Endothelial cell of umbilical vein (primary cell): ENCODE measurements around the gene RNF187. TPM values are rescaled to one million over a fixed set of nuclear protein-coding genes. Genes with fewer than 3 reads are reported as not detected.

ENCODE experiments used
- BruUV-seq: library from RNA; stranded (reverse); fragments of 400-500 nt; replicated peaks from 2 replicates; lab custom pipeline; 2021; lab: Mats Ljungman, UMichigan
- CTCF ChIA-PET: fragments of 300-600, 350-600 bp; sonication (Branson Sonifier 250); formaldehyde crosslinking; loops from one replicate; lab custom pipeline; 2021; ENCODE audit warnings: antibody characterized with exemption, inconsistent platforms; lab: Charles Lee
- POLR2A ChIA-PET: fragments of 300-600, 350-600 bp; sonication (Branson Sonifier 250); formaldehyde crosslinking; loops from one replicate; lab custom pipeline; 2021; ENCODE audit warnings: antibody characterized with exemption, inconsistent platforms; lab: Charles Lee
- DNase-seq: peaks from one replicate; pipeline ENCODE4 v3.0.0-alpha.2; 2011; ENCODE audit warnings: low read depth, low spot score
- FAIRE-seq: peaks from 2 replicates; lab custom pipeline; 2011; peaks lifted over from hg19 to GRCh38; lab: Jason Lieb, UNC
- H2AFZ ChIP-seq: 2 replicates; pipeline ENCODE4 v1.6.0; 2012; ENCODE audit warnings: low read depth, low read length, control low read depth, inconsistent platforms
- H3K27ac ChIP-seq: 2 replicates; pipeline ENCODE4 v1.5.1; 2011; ENCODE audit warnings: low read depth, mild to moderate bottlenecking, control low read depth, low read length, moderate library complexity; ENCODE audit not compliant: insufficient read depth
- H3K27me3 ChIP-seq, 2 experiments: 2 replicates each; pipeline versions ENCODE4 v1.6.0 to v1.6.1; 2011; ENCODE audit warnings: low read length in 2 of 2, mixed read lengths in 1 of 2; ENCODE audit not compliant: control insufficient read depth in 2 of 2, insufficient read depth in 2 of 2
- H3K36me3 ChIP-seq, 2 experiments: 2 replicates in 1 of 2; 3 replicates in 1 of 2; pipeline ENCODE4 v1.5.1; 2011; ENCODE audit warnings: low read length in 2 of 2, mild to moderate bottlenecking in 1 of 2, moderate library complexity in 1 of 2; ENCODE audit not compliant: control insufficient read depth in 2 of 2, insufficient read depth in 2 of 2; ENCODE audit errors: extremely low read depth in 1 of 2
- H3K4me1 ChIP-seq: 3 replicates; pipeline ENCODE4 v1.5.1; 2011; ENCODE audit warnings: mild to moderate bottlenecking, low read length; ENCODE audit not compliant: control insufficient read depth, insufficient read depth; ENCODE audit errors: extremely low read depth
- H3K4me2 ChIP-seq: 2 replicates; pipeline ENCODE4 v1.6.1; 2011; ENCODE audit warnings: low read length, control low read depth, mixed read lengths; ENCODE audit not compliant: insufficient read depth
- H3K4me3 ChIP-seq, 3 experiments: fragments of 200-600 bp in 1 of 3; sonication (generic), shearing (Covaris generic) in 1 of 3; replicated peaks in 1 of 3; 2 replicates each; pipeline ENCODE4 v1.5.1; 2011 to 2016; ENCODE audit warnings: control low read depth in 3 of 3, low read length in 3 of 3, mild to moderate bottlenecking in 2 of 3, inconsistent platforms in 1 of 3, low read depth in 1 of 3, moderate library complexity in 1 of 3; ENCODE audit not compliant: insufficient read depth in 1 of 3
- H3K79me2 ChIP-seq: 2 replicates; pipeline ENCODE4 v1.6.0; 2012; ENCODE audit warnings: low read length, inconsistent platforms; ENCODE audit not compliant: control insufficient read depth, insufficient read depth
- H3K9ac ChIP-seq: replicated peaks from 2 replicates; pipeline ENCODE3; 2011; ENCODE audit warnings: low read length, control low read depth; ENCODE audit not compliant: insufficient read depth; ENCODE audit errors: extremely low read depth
- H3K9me1 ChIP-seq: replicated peaks from 3 replicates; pipeline ENCODE4 v1.6.0; 2011; ENCODE audit warnings: mild to moderate bottlenecking, low read length; ENCODE audit not compliant: control insufficient read depth, insufficient read depth; ENCODE audit errors: extremely low read depth
- H3K9me3 ChIP-seq: replicated peaks from 2 replicates; pipeline ENCODE4 v1.5.1; 2012; ENCODE audit warnings: low read length, inconsistent platforms; ENCODE audit not compliant: control insufficient read depth, insufficient read depth
- H4K20me1 ChIP-seq: replicated peaks from 2 replicates; pipeline ENCODE3; 2011; ENCODE audit warnings: mild to moderate bottlenecking, low read length; ENCODE audit not compliant: control insufficient read depth, insufficient read depth; ENCODE audit errors: extremely low read depth
- CTCF ChIP-seq, 2 donors: IDR thresholded peaks; 1 replicate in 1 of 2; 2 replicates in 1 of 2; pipeline ENCODE4 v1.5.1; 2011; ENCODE audit warnings: low read length in 2 of 2, mild to moderate bottlenecking in 2 of 2, moderate library complexity in 2 of 2, control low read depth in 1 of 2, inconsistent platforms in 1 of 2, low read depth in 1 of 2; ENCODE audit not compliant: insufficient read depth in 1 of 2; ENCODE audit errors: extremely low read depth in 1 of 2
- EZH2 ChIP-seq: IDR thresholded peaks from 2 replicates; pipeline ENCODE4 v1.6.1; 2012; ENCODE audit warnings: borderline replicate concordance, low read depth, mild to moderate bottlenecking, moderate library complexity, low read length, inconsistent platforms; ENCODE audit not compliant: severe bottlenecking
- FOS ChIP-seq: IDR thresholded peaks from 2 replicates; pipeline ENCODE4 v1.6.1; 2011; ENCODE audit warnings: mild to moderate bottlenecking, low read length, moderate library complexity, borderline replicate concordance; ENCODE audit not compliant: insufficient read depth
- GATA2 ChIP-seq: IDR thresholded peaks from 2 replicates; pipeline ENCODE4 v1.7.0; 2011; ENCODE audit warnings: low read depth, mild to moderate bottlenecking, moderate library complexity, mixed read lengths, low read length; ENCODE audit not compliant: insufficient read length, insufficient read depth
- JUN ChIP-seq: IDR thresholded peaks from 2 replicates; pipeline ENCODE4 v1.6.1; 2011; ENCODE audit warnings: borderline replicate concordance, low read depth; ENCODE audit not compliant: insufficient read length, insufficient read depth
- MAX ChIP-seq: IDR thresholded peaks from 2 replicates; pipeline ENCODE4 v1.6.1; 2011; ENCODE audit not compliant: insufficient read depth, insufficient read length
- MYC ChIP-seq: IDR thresholded peaks from one replicate; pipeline ENCODE4 v1.6.1; 2011; ENCODE audit warnings: mild to moderate bottlenecking, low read depth, low read length
- POLR2A ChIP-seq: IDR thresholded peaks from 2 replicates; pipeline ENCODE4 v1.6.1; 2012; ENCODE audit warnings: low read depth, mild to moderate bottlenecking, control low read depth, low read length
- POLR2AphosphoS5 ChIP-seq: IDR thresholded peaks from 2 replicates; pipeline ENCODE4 v1.6.1; 2012; ENCODE audit warnings: low read depth, mild to moderate bottlenecking, control low read depth, low read length, moderate library complexity; ENCODE audit not compliant: insufficient read depth
- dilution Hi-C: fragments of 300-500 bp; cut with MboI; formaldehyde crosslinking; loops from one replicate; pipeline ENCODE4 v1.15.0; 2019; ENCODE audit warnings: low sequenced_read_pairs; ENCODE audit not compliant: extremely low pct_ligation_motif_present
- intact Hi-C: fragments of 100-400 bp; cut with micrococcal nuclease; formaldehyde crosslinking; loops from one replicate; pipeline ENCODE4 v1.10.0; 2022
- polyA plus RNA-seq, 4 experiments: library from polyadenylated mRNA; depleted of rRNA in 3 of 4; stranded (reverse) in 3 of 4; unstranded in 1 of 4; fragments of >200 nt; gene quantifications; 2 replicates each; pipeline versions ENCODE4 v1.2.1 to v1.2.3, GENCODE V29; 2011 to 2012; ENCODE audit warnings: missing spikeins in 1 of 4
- total RNA-seq: library from RNA; stranded (reverse); gene quantifications from 2 replicates; pipeline ENCODE4 v1.2.3, GENCODE V29; 2021

RNF187 gene
- total and polyA plus RNA-seq, 2 donors (not counting 3 experiments of a cell fraction or from before 2014, with no cell fraction given), result 48.0 to 86.4 TPM

- no peaks in the 10 kb centered on the region for H3K4me1 ChIP-seq
- BruUV-seq, result no TSS peak
- POLR2A ChIA-PET, result no interaction called here
- no peaks in the 10 kb centered on the region for H3K36me3 ChIP-seq
- H2AFZ ChIP-seq, result no peak overlapping the region
- no peaks in the 10 kb centered on the region for H3K9me3 ChIP-seq
- H3K27ac ChIP-seq, result no peak overlapping the region
- FAIRE-seq (no peak), DNase-seq (no peak)
- dilution Hi-C loops, result no loop called here
- no peaks in the 10 kb centered on the region for H3K9me1 ChIP-seq
- H3K27me3 ChIP-seq, result no peaks in the 10 kb centered on the region
- H3K79me2 ChIP-seq, result no peaks in the 10 kb centered on the region
- H4K20me1 ChIP-seq, result no peaks in the 10 kb centered on the region
- TF ChIP-seq FOS (no peak), MYC (no peak), POLR2AphosphoS5 (no peak), EZH2 (no peak), CTCF (IDR thresholded peaks at IDR 0.05; ENCODE audit: extremely low read depth in 1 of 2, insufficient read depth in 1 of 2, low read depth in 1 of 2, low read length in 2 of 2) (no peak), JUN (no peak), POLR2A (no peak), MAX (no peak), GATA2 (no peak)
- no peak overlapping the region for H3K4me3 ChIP-seq
- H3K9ac ChIP-seq, result no peak overlapping the region
- CTCF ChIA-PET, result no interaction called here
- intact Hi-C loops, result no loop called here
- H3K4me2 ChIP-seq, result no peak overlapping the region
These were observed 44.0 kb downstream of the RNF187 start for GRCh38 chr1:228530951-228531731.
